HG03520 (cell line): ENCODE data around the gene FAM120B.
"Not testable (repeated sequence)": the region's sequence is repeated elsewhere in the genome, so short reads cannot be mapped to it uniquely, and the experiment has no call there.

ENCODE experiments used
- ATAC-seq: cut with Tn5 transposase; IDR thresholded peaks from one replicate; pipeline ENCODE4 v1.9.1; 2021; ENCODE audit warnings: mild to moderate bottlenecking, moderate library complexity; ENCODE audit not compliant: unreplicated experiment

FAM120B gene

GRCh38 chr6:170296423-170296745 is 10.2 kb upstream of the FAM120B start:
- ATAC-seq = no peak

- ATAC-seq = no peak
These were observed 9.6 kb upstream of the FAM120B start for GRCh38 chr6:170296746-170297575.

- no peak for ATAC-seq
These were observed 8.8 kb upstream of the FAM120B start for GRCh38 chr6:170297576-170298330.

GRCh38 chr6:170298688-170299087 is 7.9 kb upstream of the FAM120B start:
- no peak for ATAC-seq

- no peak for ATAC-seq
These were observed 5.4 kb upstream of the FAM120B start for GRCh38 chr6:170301184-170301583.

- ATAC-seq = no peak
These were observed 694 bp upstream of the FAM120B start for GRCh38 chr6:170305805-170306323.

GRCh38 chr6:170307080-170307545 is 555 bp downstream of the FAM120B start:
- no peak for ATAC-seq

- no peak for ATAC-seq
These were observed 2.2 kb downstream of the FAM120B start for GRCh38 chr6:170308761-170309160.

- ATAC-seq = no peak
These were observed 5.1 kb downstream of the FAM120B start for GRCh38 chr6:170311696-170312095.

- no peak for ATAC-seq
These were observed 6.3 kb downstream of the FAM120B start for GRCh38 chr6:170312876-170313275.

GRCh38 chr6:170313716-170314295 is 7.2 kb downstream of the FAM120B start:
- no peak for ATAC-seq

GRCh38 chr6:170314983-170315382 is 8.4 kb downstream of the FAM120B start:
- no peak for ATAC-seq

- ATAC-seq = no peak
These were observed 9.5 kb downstream of the FAM120B start for GRCh38 chr6:170316071-170316470.

GRCh38 chr6:170317076-170317475 is 10.5 kb downstream of the FAM120B start:
- ATAC-seq = no peak

- ATAC-seq = no peak
These were observed 11.2 kb downstream of the FAM120B start for GRCh38 chr6:170317718-170318117.

GRCh38 chr6:170329321-170329720 is 22.8 kb downstream of the FAM120B start:
- ATAC-seq = no peak

GRCh38 chr6:170335199-170335598 is 28.6 kb downstream of the FAM120B start:
- not testable (repeated sequence) for ATAC-seq

- ATAC-seq = no peak
These were observed 38.3 kb downstream of the FAM120B start for GRCh38 chr6:170344631-170345576.

- ATAC-seq = no peak
These were observed 39.1 kb downstream of the FAM120B start for GRCh38 chr6:170345662-170346061.

- no peak for ATAC-seq
These were observed 40.1 kb downstream of the FAM120B start for GRCh38 chr6:170346649-170347048.
